Prostate gland (tissue), 2 donors: ENCODE results near the gene CD69.

Source experiments
- POLR2A ChIP-seq: fragments of 450-650 bp; IDR thresholded peaks from one replicate; pipeline ENCODE4 v1.6.1; 2016; ENCODE audit warnings: antibody characterized with exemption, mild to moderate bottlenecking
- POLR2AphosphoS5 ChIP-seq: sonication (generic); formaldehyde crosslinking; IDR thresholded peaks from one replicate; pipeline ENCODE4 v1.6.1; 2017; ENCODE audit warnings: antibody characterized with exemption
- TF ChIP-seq, protein P1 (sequence below), 4 experiments: fragments of 200-600 bp in 2 of 4; fragments of 450-650 bp in 2 of 4; sonication (generic) in 2 of 4; IDR thresholded peaks; 1 replicate in 3 of 4; 2 replicates in 1 of 4; pipeline ENCODE4 v1.5.1; 2016 to 2019; ENCODE audit warnings: antibody characterized with exemption in 4 of 4, mild to moderate bottlenecking in 2 of 4, moderate library complexity in 2 of 4

DNA sequence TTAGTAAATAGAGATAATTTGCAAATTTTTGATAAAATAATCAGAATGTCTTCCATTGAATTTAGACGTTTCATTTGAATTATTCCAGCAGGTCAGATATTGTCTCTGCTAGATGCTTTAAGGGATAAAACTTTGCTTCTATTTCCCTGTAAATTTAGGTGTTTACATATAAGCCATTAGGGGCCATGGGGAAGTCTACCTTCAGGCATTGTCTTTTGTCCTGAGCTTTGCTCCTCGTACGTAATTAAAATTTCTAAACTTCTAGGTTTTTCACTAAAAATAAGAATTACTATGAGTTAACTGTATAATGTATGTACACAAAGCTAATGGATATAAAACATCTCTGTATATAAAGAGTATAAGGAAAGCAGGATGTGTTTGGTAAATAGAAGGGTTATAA lies 24.1 kb upstream of the CD69 start:
- TF ChIP-seq POLR2A (no peak), POLR2AphosphoS5 (no peak)
- TF ChIP-seq, protein P1, sequence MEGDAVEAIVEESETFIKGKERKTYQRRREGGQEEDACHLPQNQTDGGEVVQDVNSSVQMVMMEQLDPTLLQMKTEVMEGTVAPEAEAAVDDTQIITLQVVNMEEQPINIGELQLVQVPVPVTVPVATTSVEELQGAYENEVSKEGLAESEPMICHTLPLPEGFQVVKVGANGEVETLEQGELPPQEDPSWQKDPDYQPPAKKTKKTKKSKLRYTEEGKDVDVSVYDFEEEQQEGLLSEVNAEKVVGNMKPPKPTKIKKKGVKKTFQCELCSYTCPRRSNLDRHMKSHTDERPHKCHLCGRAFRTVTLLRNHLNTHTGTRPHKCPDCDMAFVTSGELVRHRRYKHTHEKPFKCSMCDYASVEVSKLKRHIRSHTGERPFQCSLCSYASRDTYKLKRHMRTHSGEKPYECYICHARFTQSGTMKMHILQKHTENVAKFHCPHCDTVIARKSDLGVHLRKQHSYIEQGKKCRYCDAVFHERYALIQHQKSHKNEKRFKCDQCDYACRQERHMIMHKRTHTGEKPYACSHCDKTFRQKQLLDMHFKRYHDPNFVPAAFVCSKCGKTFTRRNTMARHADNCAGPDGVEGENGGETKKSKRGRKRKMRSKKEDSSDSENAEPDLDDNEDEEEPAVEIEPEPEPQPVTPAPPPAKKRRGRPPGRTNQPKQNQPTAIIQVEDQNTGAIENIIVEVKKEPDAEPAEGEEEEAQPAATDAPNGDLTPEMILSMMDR (IDR thresholded peaks at IDR 0.05) = no peak
